Endodermal cell (in vitro differentiated cells): Measurements from ENCODE around the gene TBX20. TPM values are rescaled to one million over a fixed set of nuclear protein-coding genes. Genes with fewer than 3 reads are reported as not detected.

Experiments
- DNase-seq: peaks from one replicate; pipeline ENCODE4 v3.0.0-alpha.2; 2017
- H3K27ac ChIP-seq: 2 replicates; pipeline ENCODE4 v1.5.1; 2013; ENCODE audit warnings: mild to moderate bottlenecking, low read depth, low read length, moderate library complexity
- H3K27me3 ChIP-seq: 2 replicates; pipeline ENCODE4 v1.6.1; 2013; ENCODE audit warnings: mild to moderate bottlenecking, low read length, moderate library complexity; ENCODE audit not compliant: insufficient read depth, control insufficient read depth, poor library complexity, severe bottlenecking
- H3K36me3 ChIP-seq: 2 replicates; pipeline ENCODE4 v1.7.0; 2013; ENCODE audit warnings: mild to moderate bottlenecking, low read length, moderate library complexity; ENCODE audit not compliant: control insufficient read depth, insufficient read depth
- H3K4me1 ChIP-seq: one replicate; pipeline ENCODE4 v1.7.0; 2013; ENCODE audit warnings: low read length; ENCODE audit not compliant: control insufficient read depth, insufficient read depth
- H3K4me3 ChIP-seq: 2 replicates; pipeline ENCODE4 v1.5.1; 2013; ENCODE audit warnings: mild to moderate bottlenecking, low read length, moderate library complexity
- H3K9ac ChIP-seq: 2 replicates; pipeline ENCODE4 v1.6.1; 2013; ENCODE audit warnings: mild to moderate bottlenecking, low read length, moderate library complexity; ENCODE audit not compliant: poor library complexity, severe bottlenecking; ENCODE audit errors: extremely low read depth
- H3K9me3 ChIP-seq: 2 replicates; pipeline ENCODE4 v1.6.1; 2013; ENCODE audit warnings: mild to moderate bottlenecking, low read length, moderate library complexity; ENCODE audit not compliant: control insufficient read depth
- H3K27ac Mint-ChIP-seq: 2 replicates; pipeline ENCODE4 v1.8.0; 2020; ENCODE audit warnings: mixed read lengths
- H3K27me3 Mint-ChIP-seq: 2 replicates; pipeline ENCODE4 v1.8.0; 2021; ENCODE audit warnings: mild to moderate bottlenecking, mixed read lengths; ENCODE audit not compliant: insufficient read depth
- H3K36me3 Mint-ChIP-seq: 2 replicates; pipeline ENCODE4 v1.8.0; 2020; ENCODE audit warnings: low read depth, mixed read lengths
- H3K4me1 Mint-ChIP-seq: 2 replicates; pipeline ENCODE4 v1.8.0; 2020; ENCODE audit warnings: mixed read lengths
- H3K4me3 Mint-ChIP-seq: 2 replicates; pipeline ENCODE4 v1.8.0; 2020; ENCODE audit warnings: mild to moderate bottlenecking, moderate library complexity, mixed read lengths
- H3K9me3 Mint-ChIP-seq: 2 replicates; pipeline ENCODE4 v1.8.0; 2020; ENCODE audit warnings: mild to moderate bottlenecking, mixed read lengths
- CTCF ChIP-seq: fragments of 200-600 bp; sonication (generic); conservative IDR thresholded peaks from 2 replicates; pipeline ENCODE4 v1.5.0; 2021; ENCODE audit warnings: antibody characterized with exemption, mild to moderate bottlenecking
- WGBS, 2 experiments: methylation state at CpG; one replicate each; pipeline versions ENCODE4 v1.1.5 to v1.1.7; 2013; ENCODE audit warnings: missing lambda C conversion rate in 2 of 2, mixed read lengths in 1 of 2; ENCODE audit not compliant: insufficient coverage in 1 of 2, insufficient read length in 1 of 2; 5-methylcytosine and 5-hydroxymethylcytosine counted together
- total RNA-seq, 2 donors: library from RNA; stranded (reverse); fragmentation: NEBNext Ultra II Directional in 1 of 2; extraction: Animal tissue kit (Norgen Biotek cat#: 25700) in 1 of 2; gene quantifications; 2 replicates in 1 of 2; 3 replicates in 1 of 2; pipeline ENCODE4 v1.2.1, GENCODE V29; 2021

TBX20 gene
- total RNA-seq, 2 donors from 2014 or later = 18.6 to 35.2 TPM

DNA sequence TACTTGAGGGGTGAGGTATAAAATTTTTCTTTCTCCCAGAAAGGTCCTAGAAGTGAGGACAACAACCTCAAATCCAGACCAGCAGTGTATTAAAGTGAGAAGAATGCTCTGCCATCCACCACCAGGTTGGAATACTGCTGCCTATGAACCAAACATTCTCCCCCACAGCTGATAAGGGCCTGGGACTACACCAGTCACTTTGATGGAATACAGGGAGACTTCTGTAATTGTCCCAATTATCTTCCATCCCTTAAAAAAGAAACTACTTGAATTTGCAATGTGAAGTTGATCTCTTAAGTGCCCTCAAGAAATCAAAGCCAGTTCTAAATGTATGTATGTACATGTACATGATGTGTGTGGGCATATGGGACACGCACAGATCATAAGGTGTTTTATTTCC is 3.0 kb downstream of the TBX20 start:
- Mint-ChIP-seq H3K27ac (no peak overlapping the region), H3K4me1 (peaks cover 62% of the 10 kb centered on the region), H3K9me3 (no peaks in the 10 kb centered on the region), H3K4me3 (peak overlapping the region; percentile 92), H3K27me3 (peaks cover 62% of the 10 kb centered on the region), H3K36me3 (peaks cover 16% of the 10 kb centered on the region)
- Histone ChIP-seq H3K36me3 (peaks cover 9% of the 10 kb centered on the region), H3K9ac (no peak overlapping the region), H3K4me1 (peaks cover 8% of the 10 kb centered on the region), H3K27me3 (peaks cover 75% of the 10 kb centered on the region), H3K27ac (no peak overlapping the region), H3K9me3 (no peaks in the 10 kb centered on the region), H3K4me3 (peak overlapping the region; percentile 85)
- TF ChIP-seq CTCF = no peak
- WGBS, 2 experiments = 50% methylated on average over 1 of the region's 1 CpG; no CpG with 5 or more reads in 1 of the 2 experiments
- DNase-seq = no peak

GRCh38 chr7:35250452-35250851 is 3.4 kb downstream of the TBX20 start:
- Histone ChIP-seq H3K27ac (no peak overlapping the region), H3K9ac (no peak overlapping the region), H3K4me1 (peaks cover 12% of the 10 kb centered on the region), H3K9me3 (no peaks in the 10 kb centered on the region), H3K36me3 (peaks cover 14% of the 10 kb centered on the region), H3K27me3 (peaks cover 70% of the 10 kb centered on the region), H3K4me3 (peak overlapping the region; percentile 85)
- peaks cover 20% of the 10 kb centered on the region for H3K36me3 Mint-ChIP-seq
- no peak for DNase-seq
- WGBS, 2 experiments = 28% methylated on average over 2 of the region's 2 CpGs; no CpG with 5 or more reads in 1 of the 2 experiments
- H3K27ac Mint-ChIP-seq = no peak overlapping the region
- H3K4me1 Mint-ChIP-seq = peaks cover 59% of the 10 kb centered on the region
- no peaks in the 10 kb centered on the region for H3K9me3 Mint-ChIP-seq
- H3K4me3 Mint-ChIP-seq = peak overlapping the region; percentile 92
- H3K27me3 Mint-ChIP-seq = peaks cover 58% of the 10 kb centered on the region
- no peak for TF ChIP-seq CTCF

DNA sequence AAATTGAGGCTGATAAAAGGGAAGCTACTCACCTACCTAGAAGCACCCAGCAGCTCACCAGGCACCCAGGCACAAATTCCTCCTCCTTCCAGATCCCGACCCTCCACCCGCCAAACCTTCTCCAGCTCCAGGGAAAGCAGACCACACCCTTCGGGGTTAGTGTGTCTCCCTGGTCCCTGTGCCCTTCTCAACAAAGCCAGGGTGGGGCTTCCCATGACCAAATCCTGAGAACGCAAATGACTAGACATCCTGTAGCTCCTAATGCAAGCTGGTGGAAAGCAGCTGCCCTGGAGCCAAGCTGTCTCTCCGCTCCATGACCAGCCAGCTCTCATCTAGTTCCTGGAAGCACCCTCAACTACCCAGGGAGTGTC is 4.4 kb downstream of the TBX20 start:
- Mint-ChIP-seq H3K27ac (peak overlapping the region; percentile 16), H3K27me3 (peaks cover 50% of the 10 kb centered on the region), H3K4me1 (peaks cover 55% of the 10 kb centered on the region), H3K4me3 (peak overlapping the region; percentile 92), H3K36me3 (peaks cover 25% of the 10 kb centered on the region), H3K9me3 (no peaks in the 10 kb centered on the region)
- H3K27ac ChIP-seq = no peak overlapping the region
- peaks cover 22% of the 10 kb centered on the region for H3K36me3 ChIP-seq
- H3K4me3 ChIP-seq = peak overlapping the region; percentile 85
- TF ChIP-seq CTCF = no peak
- no peak overlapping the region for H3K9ac ChIP-seq
- peaks cover 12% of the 10 kb centered on the region for H3K4me1 ChIP-seq
- DNase-seq = peak; percentile 83
- WGBS, 2 experiments = 0 to 12% methylated on average over 1 to 5 of the region's 5 CpGs
- peaks cover 60% of the 10 kb centered on the region for H3K27me3 ChIP-seq
- H3K9me3 ChIP-seq = no peaks in the 10 kb centered on the region
